Measurements from ENCODE around the gene APBB1IP. TPM values are rescaled to one million over a fixed set of nuclear protein-coding genes. Genes with fewer than 3 reads are reported as not detected.

APBB1IP gene
- total and polyA plus RNA-seq, 2 of the 8 experiments (the other 6 are each of a cell fraction or from before 2014, with no cell fraction given): 0.05 TPM; not detected in 1

- no peaks in the 10 kb centered on the region for H3K4me1 ChIP-seq (replicated peaks in 1 of 4; ENCODE audit: control insufficient read depth in 3 of 4, insufficient read depth in 4 of 4, low read length in 3 of 4)
- WGBS, 2 experiments (ENCODE audit: extremely low coverage in 1 of 2, insufficient coverage in 1 of 2, insufficient read length in 1 of 2, insufficient replicate concordance in 2 of 2, low coverage in 1 of 2, low lambda C conversion rate in 2 of 2, missing lambda C conversion rate in 1 of 2): 93% methylated on average over 10 of the region's 10 CpGs; no CpG with 5 or more reads in 1 of the 2 experiments
- no peak overlapping the region for H3K27ac ChIP-seq (ENCODE audit: low read depth, low read length)
- no peak overlapping the region for H4K8ac ChIP-seq (ENCODE audit: extremely low read depth, insufficient read depth, low read length)
- no peak overlapping the region for H2AFZ ChIP-seq (ENCODE audit: low read length)
- H3K27me3 ChIP-seq (replicated peaks in 1 of 4; ENCODE audit: control insufficient read depth in 3 of 4, extremely low read depth in 1 of 4, insufficient read depth in 3 of 4, low read length in 3 of 4): no peaks in the 10 kb centered on the region
- H2BK20ac ChIP-seq (ENCODE audit: low read length): no peak overlapping the region
- no peak overlapping the region for H4K5ac ChIP-seq (ENCODE audit: insufficient read length, low read depth, low read length)
- H3K9ac ChIP-seq (replicated peaks in 1 of 4; ENCODE audit: extremely low read depth in 1 of 4, low read depth in 3 of 4, low read length in 3 of 4): no peak overlapping the region
- FAIRE-seq (no peak), DNase-seq (ENCODE audit: low read depth in 1 of 2, low spot score in 2 of 2) (no peak)
- H4K91ac ChIP-seq (replicated peaks; ENCODE audit: insufficient read length, low read length): no peak overlapping the region
- H2BK120ac ChIP-seq (replicated peaks; ENCODE audit: low read depth, low read length): no peak overlapping the region
- H3K9me3 ChIP-seq (ENCODE audit: insufficient read depth in 2 of 2, low read depth in 1 of 2, low read length in 1 of 2): no peaks in the 10 kb centered on the region
- no peaks in the 10 kb centered on the region for H3K36me3 ChIP-seq (ENCODE audit: control insufficient read depth in 2 of 4, insufficient read depth in 4 of 4, low read length in 3 of 4)
- no peak overlapping the region for H3K4me2 ChIP-seq (ENCODE audit: insufficient read depth in 1 of 2, low read depth in 2 of 2, low read length in 2 of 2)
- no peak overlapping the region for H2BK15ac ChIP-seq (ENCODE audit: low read length)
- H3K18ac ChIP-seq (ENCODE audit: extremely low read depth, low read length): no peak overlapping the region
- ChIA-PET POLR2A (ENCODE audit: partially characterized antibody) (no interaction called here), CTCF (ENCODE audit: partially characterized antibody) (interaction anchor here (1.3 to 1.7 kb wide), 2 partner anchors 11 to 155 kb away, joined by 3 to 4 read pairs; no protein-coding TSS in a partner anchor)
- no peak overlapping the region for H2AK5ac ChIP-seq (ENCODE audit: low read depth, low read length)
- no peak overlapping the region for H3K23ac ChIP-seq (ENCODE audit: insufficient read length)
- no peak overlapping the region for H3K14ac ChIP-seq (ENCODE audit: insufficient read length)
- no peaks in the 10 kb centered on the region for H3K79me1 ChIP-seq (ENCODE audit: low read depth, low read length)
- H3K23me2 ChIP-seq (ENCODE audit: low read depth, low read length): no peaks in the 10 kb centered on the region
- H3K79me2 ChIP-seq (ENCODE audit: control insufficient read depth in 1 of 2, insufficient read depth in 2 of 2, low read length in 2 of 2): no peaks in the 10 kb centered on the region
- no peak overlapping the region for H3K56ac ChIP-seq (replicated peaks; ENCODE audit: insufficient read length, low read depth, low read length)
- H2BK5ac ChIP-seq (ENCODE audit: low read depth, low read length): no peak overlapping the region
- no peak overlapping the region for H3K4me3 ChIP-seq (ENCODE audit: extremely low read depth in 1 of 4, insufficient read depth in 2 of 4, low read depth in 3 of 4, low read length in 4 of 4)
- no peaks in the 10 kb centered on the region for H4K20me1 ChIP-seq (replicated peaks in 1 of 2; ENCODE audit: control insufficient read depth in 1 of 2, insufficient read depth in 2 of 2, low read length in 2 of 2)
- no peak overlapping the region for H2BK12ac ChIP-seq (ENCODE audit: low read depth, low read length)
- H3K4ac ChIP-seq (replicated peaks; ENCODE audit: insufficient read length, low read depth, low read length): no peak overlapping the region
- TF ChIP-seq SP1 (IDR thresholded peaks at IDR 0.05; ENCODE audit: low read depth, low read length) (no peak), RBBP5 (IDR thresholded peaks at IDR 0.05; ENCODE audit: borderline replicate concordance, low read depth, low read length) (no peak), TBP (IDR thresholded peaks at IDR 0.05; ENCODE audit: low read depth, low read length) (no peak), SAP30 (IDR thresholded peaks at IDR 0.05; ENCODE audit: insufficient read depth, insufficient replicate concordance, low read length) (no peak), RNF2 (IDR thresholded peaks at IDR 0.05; ENCODE audit: borderline replicate concordance, low read depth, low read length, missing control alignments, poor library complexity, severe bottlenecking) (no peak), POLR2A (IDR thresholded peaks at IDR 0.05; ENCODE audit: control extremely low read depth in 1 of 2, low read depth in 2 of 2, low read length in 2 of 2) (no peak), EP300 (IDR thresholded peaks at IDR 0.05; ENCODE audit: borderline replicate concordance in 1 of 2, low read depth in 2 of 2, low read length in 2 of 2) (no peak), CTCF (IDR thresholded peaks at IDR 0.05; ENCODE audit: control extremely low read depth in 1 of 3, insufficient read depth in 1 of 3, low read depth in 1 of 3, low read length in 3 of 3) (no peak), CBX8 (IDR thresholded peaks at IDR 0.05; ENCODE audit: borderline replicate concordance, low read depth, low read length) (no peak), CTBP2 (IDR thresholded peaks at IDR 0.05; ENCODE audit: borderline replicate concordance, insufficient read depth, insufficient read length, low read length) (no peak)
Measured at GRCh38 chr10:26528715-26529393, 90.7 kb downstream of the APBB1IP start.

Data from H1 (cell line).